Testis (tissue), 2 donors: Measurements from ENCODE around the gene SDCCAG8.

ENCODE experiments used
- POLR2A ChIP-seq: fragments of 450-650 bp; IDR thresholded peaks from one replicate; pipeline ENCODE4 v1.6.1; 2017; ENCODE audit warnings: antibody characterized with exemption, mild to moderate bottlenecking, moderate library complexity
- TF ChIP-seq, protein P1 (sequence below), 3 experiments: fragments of 450-650 bp in 2 of 3; fragments of 200-600 bp in 1 of 3; sonication (generic) in 1 of 3; IDR thresholded peaks; one replicate each; pipeline ENCODE4 v1.5.1; 2016 to 2019; ENCODE audit warnings: antibody characterized with exemption in 3 of 3, mild to moderate bottlenecking in 2 of 3, moderate library complexity in 1 of 3

DNA sequence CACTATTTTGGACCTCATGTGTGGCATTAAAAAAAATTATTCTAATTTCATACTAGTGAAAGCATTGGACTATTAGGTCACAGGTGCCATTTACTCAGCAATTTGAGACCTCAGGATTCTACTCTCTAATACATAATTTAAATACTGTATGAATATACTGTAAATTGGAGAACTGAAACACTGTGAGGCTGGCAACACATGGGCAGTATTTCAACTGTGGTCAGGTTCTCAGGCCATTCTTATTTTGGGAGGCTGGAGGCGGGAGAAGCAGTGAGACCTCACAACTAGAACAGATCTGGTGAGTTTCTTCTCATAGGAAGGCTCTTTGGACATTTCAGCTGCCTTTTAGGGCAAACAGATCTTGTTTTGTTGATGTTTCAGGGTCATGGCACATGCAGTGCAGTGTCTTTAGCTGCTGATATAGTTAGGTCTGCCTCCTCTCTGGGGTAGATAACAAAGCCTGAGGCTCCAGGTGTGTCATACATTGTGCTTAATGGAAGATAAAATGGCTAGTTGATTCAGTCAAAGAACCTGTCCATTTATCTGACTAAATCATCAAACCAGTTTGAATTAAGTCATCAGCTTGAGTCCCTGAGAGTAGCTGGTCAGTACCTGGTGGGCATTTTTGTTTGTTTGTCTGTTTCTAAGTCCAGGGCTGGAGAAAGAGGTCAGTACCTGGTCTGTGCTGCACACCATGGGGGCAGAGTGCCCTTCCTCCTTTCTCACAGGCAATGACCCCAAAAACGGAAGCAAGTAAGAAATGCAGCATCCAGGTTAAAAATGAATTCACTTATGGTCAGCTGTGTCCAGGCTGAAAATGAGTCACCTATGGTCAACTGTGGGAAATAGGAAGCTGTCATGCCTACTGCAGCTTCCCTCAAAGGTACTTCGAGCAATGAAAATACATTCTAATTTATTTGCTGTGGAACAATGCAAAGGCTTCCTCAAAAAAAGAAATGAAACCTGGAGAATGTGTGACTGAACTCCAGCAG, 216.2 kb downstream of the SDCCAG8 start:
- TF ChIP-seq, protein P1, sequence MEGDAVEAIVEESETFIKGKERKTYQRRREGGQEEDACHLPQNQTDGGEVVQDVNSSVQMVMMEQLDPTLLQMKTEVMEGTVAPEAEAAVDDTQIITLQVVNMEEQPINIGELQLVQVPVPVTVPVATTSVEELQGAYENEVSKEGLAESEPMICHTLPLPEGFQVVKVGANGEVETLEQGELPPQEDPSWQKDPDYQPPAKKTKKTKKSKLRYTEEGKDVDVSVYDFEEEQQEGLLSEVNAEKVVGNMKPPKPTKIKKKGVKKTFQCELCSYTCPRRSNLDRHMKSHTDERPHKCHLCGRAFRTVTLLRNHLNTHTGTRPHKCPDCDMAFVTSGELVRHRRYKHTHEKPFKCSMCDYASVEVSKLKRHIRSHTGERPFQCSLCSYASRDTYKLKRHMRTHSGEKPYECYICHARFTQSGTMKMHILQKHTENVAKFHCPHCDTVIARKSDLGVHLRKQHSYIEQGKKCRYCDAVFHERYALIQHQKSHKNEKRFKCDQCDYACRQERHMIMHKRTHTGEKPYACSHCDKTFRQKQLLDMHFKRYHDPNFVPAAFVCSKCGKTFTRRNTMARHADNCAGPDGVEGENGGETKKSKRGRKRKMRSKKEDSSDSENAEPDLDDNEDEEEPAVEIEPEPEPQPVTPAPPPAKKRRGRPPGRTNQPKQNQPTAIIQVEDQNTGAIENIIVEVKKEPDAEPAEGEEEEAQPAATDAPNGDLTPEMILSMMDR (IDR thresholded peaks at IDR 0.05), result no peak
- no peak for TF ChIP-seq POLR2A
